K562 (cell line): ENCODE results near the gene TXLNA. TPM values are rescaled to one million over a fixed set of nuclear protein-coding genes. Genes with fewer than 3 reads are reported as not detected.

Source experiments
- BRD9 ChIP-seq: fragments of 450-650 bp; IDR thresholded peaks from 2 replicates; pipeline ENCODE4 v1.6.1; 2018; ENCODE audit warnings: low read depth; ENCODE audit not compliant: partially characterized antibody
- C11orf30 ChIP-seq: fragments of 450-650 bp; IDR thresholded peaks from 2 replicates; pipeline ENCODE4 v1.6.1; 2016; ENCODE audit warnings: low read depth, mild to moderate bottlenecking
- CAMTA2 ChIP-seq: fragments of 250-450 bp; sonication (Bioruptor Pico); conservative IDR thresholded peaks from 2 replicates; pipeline ENCODE4 v1.5.1; 2022
- CCAR2 ChIP-seq: fragments of 200-400 bp; formaldehyde crosslinking; IDR thresholded peaks from 2 replicates; pipeline ENCODE4 v1.6.1; 2017; ENCODE audit warnings: mild to moderate bottlenecking, low read depth, low read length
- CREB5 ChIP-seq: fragments of 250-450 bp; sonication (Bioruptor Pico); IDR thresholded peaks from 2 replicates; pipeline ENCODE4 v1.5.0; 2020; ENCODE audit warnings: mild to moderate bottlenecking
- CREM ChIP-seq: IDR thresholded peaks from 2 replicates; pipeline ENCODE4 v1.6.1; 2014; ENCODE audit warnings: antibody characterized with exemption, low read depth
- E2F5 ChIP-seq: sonication (generic); formaldehyde crosslinking; IDR thresholded peaks from 2 replicates; pipeline ENCODE4 v1.8.0; 2022; ENCODE audit warnings: mild to moderate bottlenecking, missing genetic modification reagents
- ETV6 ChIP-seq, 3 experiments: fragments of 150-350 bp in 1 of 3; sonication (generic) in 1 of 3; formaldehyde crosslinking in 1 of 3; IDR thresholded peaks; 2 replicates each; pipeline versions ENCODE4 v1.6.1 to v1.8.0; 2014 to 2022; ENCODE audit warnings: borderline replicate concordance in 2 of 3, low read depth in 2 of 3, antibody characterized with exemption in 1 of 3, low read length in 1 of 3, mild to moderate bottlenecking in 1 of 3, missing genetic modification reagents in 1 of 3
- HBP1 ChIP-seq: fragments of 450-650 bp; formaldehyde crosslinking; IDR thresholded peaks from 2 replicates; pipeline ENCODE4 v1.4.0; 2022; ENCODE audit warnings: missing genetic modification characterization
- ILK ChIP-seq: fragments of 450-650 bp; IDR thresholded peaks from 2 replicates; pipeline ENCODE4 v1.6.1; 2016; ENCODE audit warnings: missing genetic modification characterization, low read depth, mild to moderate bottlenecking, missing compliant biosample characterization, moderate library complexity, borderline replicate concordance
- MAX ChIP-seq: sonication (generic); formaldehyde crosslinking; IDR thresholded peaks from 2 replicates; pipeline ENCODE4 v1.9.0; 2022; ENCODE audit warnings: mild to moderate bottlenecking, missing genetic modification reagents
- PYGO2 ChIP-seq: fragments of 450-650 bp; IDR thresholded peaks from 2 replicates; pipeline ENCODE4 v1.6.1; 2016; ENCODE audit warnings: mild to moderate bottlenecking, missing genetic modification characterization, moderate library complexity, missing compliant biosample characterization
- SNRNP70 ChIP-seq: fragments of 200-400 bp; formaldehyde crosslinking; optimal IDR thresholded peaks from 2 replicates; pipeline ENCODE3; 2017; ENCODE audit warnings: low read depth, low read length
- SPI1 ChIP-seq: IDR thresholded peaks from 2 replicates; pipeline ENCODE4 v1.6.1; 2011; ENCODE audit warnings: low read depth, low read length, control low read depth, borderline replicate concordance
- SRSF1 ChIP-seq: fragments of 200-400 bp; formaldehyde crosslinking; IDR thresholded peaks from 2 replicates; pipeline ENCODE4 v1.6.1; 2017; ENCODE audit warnings: mild to moderate bottlenecking, low read depth, low read length, moderate library complexity
- TARDBP ChIP-seq: fragments of 450-650 bp; IDR thresholded peaks from 2 replicates; pipeline ENCODE4 v1.6.1; 2016
- TBP ChIP-seq: optimal IDR thresholded peaks from 2 replicates; pipeline ENCODE3; 2011; ENCODE audit warnings: low read depth, low read length, improper control_type of control experiment
- TCF15 ChIP-seq: fragments of 250-450 bp; sonication (Bioruptor Pico); IDR thresholded peaks from 2 replicates; pipeline ENCODE4 v1.8.0; 2022; ENCODE audit warnings: moderate library complexity, mild to moderate bottlenecking, inconsistent platforms
- ZBED1 ChIP-seq: IDR thresholded peaks from 2 replicates; pipeline ENCODE4 v1.6.1; 2014
- ZC3H8 ChIP-seq: fragments of 450-650 bp; IDR thresholded peaks from 2 replicates; pipeline ENCODE4 v1.6.1; 2017
- ZNF239 ChIP-seq: fragments of 250-450 bp; sonication (Bioruptor Pico); IDR thresholded peaks from 2 replicates; pipeline ENCODE4 v1.4.0; 2020; ENCODE audit warnings: mild to moderate bottlenecking
- polyA plus RNA-seq, 8 experiments: library from polyadenylated mRNA; depleted of rRNA in 4 of 8; stranded (reverse) in 5 of 8; unstranded in 3 of 8; fragments of >200 nt; fragmentation: Nextera tagmentation in 2 of 8; fragmentation: Illumina TruSeq in 1 of 8; extraction: Ambion mirVana in 2 of 8; extraction: Trizol in 1 of 8; gene quantifications; 2 replicates each; pipeline versions ENCODE4 v1.2.1 to v1.2.3, GENCODE V29; 2011 to 2014; ENCODE audit warnings: inconsistent platforms in 1 of 8, missing spikeins in 1 of 8
- total RNA-seq, 7 experiments: library from RNA; depleted of rRNA in 6 of 7; stranded (reverse); fragments of >200 nt in 6 of 7; fragmentation: Illumina TruSeq in 2 of 7; extraction: Trizol in 2 of 7; gene quantifications; 2 replicates each; pipeline versions ENCODE4 v1.2.1 to v1.2.3, GENCODE V29; 2011 to 2021; ENCODE audit warnings: low replicate concordance in 1 of 7
- TF ChIP-seq, protein P1 (sequence below): fragments of 250-450 bp; sonication (Bioruptor Pico); IDR thresholded peaks from 2 replicates; pipeline ENCODE4 v1.5.0; 2021; ENCODE audit warnings: mild to moderate bottlenecking, borderline replicate concordance

The TXLNA gene
- total and polyA plus RNA-seq, 9 of the 15 experiments (the other 6 are each of a cell fraction or from before 2014, with no cell fraction given): 9.2 to 54.5 (median 39.3) TPM

GRCh38 chr1:32215629-32216480, 36.4 kb downstream of the TXLNA start (continued):
- TF ChIP-seq, protein P1, sequence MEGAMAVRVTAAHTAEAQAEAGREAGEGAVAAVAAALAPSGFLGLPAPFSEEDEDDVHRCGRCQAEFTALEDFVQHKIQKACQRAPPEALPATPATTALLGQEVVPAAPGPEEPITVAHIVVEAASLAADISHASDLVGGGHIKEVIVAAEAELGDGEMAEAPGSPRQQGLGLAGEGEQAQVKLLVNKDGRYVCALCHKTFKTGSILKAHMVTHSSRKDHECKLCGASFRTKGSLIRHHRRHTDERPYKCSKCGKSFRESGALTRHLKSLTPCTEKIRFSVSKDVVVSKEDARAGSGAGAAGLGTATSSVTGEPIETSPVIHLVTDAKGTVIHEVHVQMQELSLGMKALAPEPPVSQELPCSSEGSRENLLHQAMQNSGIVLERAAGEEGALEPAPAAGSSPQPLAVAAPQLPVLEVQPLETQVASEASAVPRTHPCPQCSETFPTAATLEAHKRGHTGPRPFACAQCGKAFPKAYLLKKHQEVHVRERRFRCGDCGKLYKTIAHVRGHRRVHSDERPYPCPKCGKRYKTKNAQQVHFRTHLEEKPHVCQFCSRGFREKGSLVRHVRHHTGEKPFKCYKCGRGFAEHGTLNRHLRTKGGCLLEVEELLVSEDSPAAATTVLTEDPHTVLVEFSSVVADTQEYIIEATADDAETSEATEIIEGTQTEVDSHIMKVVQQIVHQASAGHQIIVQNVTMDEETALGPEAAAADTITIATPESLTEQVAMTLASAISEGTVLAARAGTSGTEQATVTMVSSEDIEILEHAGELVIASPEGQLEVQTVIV: no peak
- TF ChIP-seq ZC3H8: no peak
- TF ChIP-seq SRSF1: no peak
- no peak; the same call in 1 of the 2 replicates for TF ChIP-seq MAX (CRISPR knock-in tag)
- no peak for TF ChIP-seq CAMTA2
- no peak for TF ChIP-seq ETV6 (IDR thresholded peaks at IDR 0.05; ENCODE audit: borderline replicate concordance in 1 of 2, low read depth in 2 of 2, low read length in 1 of 2)
- no peak for TF ChIP-seq ETV6 (CRISPR knock-in tag; IDR thresholded peaks at IDR 0.05; ENCODE audit: borderline replicate concordance)
- no peak for TF ChIP-seq ZBED1
- TF ChIP-seq ILK: no peak
- TF ChIP-seq E2F5 (CRISPR knock-in tag): no peak
- no peak for TF ChIP-seq HBP1 (CRISPR knock-in tag)
- peak; percentile 25 for TF ChIP-seq TBP
- TF ChIP-seq C11orf30: no peak
- TF ChIP-seq CREM: no peak
- peak; percentile 11; the same call in 1 of the 2 replicates for TF ChIP-seq SPI1
- no peak for TF ChIP-seq ZNF239 (CRISPR knock-in tag)
- no peak for TF ChIP-seq TCF15
- no peak for TF ChIP-seq TARDBP
- TF ChIP-seq BRD9: no peak
- TF ChIP-seq SNRNP70: no peak
- no peak for TF ChIP-seq CCAR2
- TF ChIP-seq CREB5 (CRISPR knock-in tag): no peak
- no peak for TF ChIP-seq PYGO2
